HUES6 (cell line): ENCODE measurements around the gene OR52K1.

Source experiments
- H3K27ac ChIP-seq: 2 replicates; pipeline ENCODE4 v1.7.0; 2013; ENCODE audit warnings: low read depth, mild to moderate bottlenecking, low read length, inconsistent platforms
- H3K27me3 ChIP-seq: 2 replicates; pipeline ENCODE4 v1.6.1; 2013; ENCODE audit warnings: low read length; ENCODE audit not compliant: control insufficient read depth, insufficient read depth
- H3K36me3 ChIP-seq: 2 replicates; pipeline ENCODE4 v1.6.1; 2013; ENCODE audit warnings: low read length; ENCODE audit not compliant: control insufficient read depth, insufficient read depth
- H3K4me1 ChIP-seq: 2 replicates; pipeline ENCODE4 v1.6.1; 2013; ENCODE audit warnings: low read length; ENCODE audit not compliant: control insufficient read depth, insufficient read depth
- H3K4me3 ChIP-seq: 2 replicates; pipeline ENCODE4 v1.5.1; 2013; ENCODE audit warnings: low read depth, low read length
- H3K9ac ChIP-seq: one replicate; pipeline ENCODE4 v1.6.1; 2013; ENCODE audit warnings: mild to moderate bottlenecking, low read length
- H3K9me3 ChIP-seq: 2 replicates; pipeline ENCODE4 v1.6.1; 2013; ENCODE audit warnings: low read depth, low read length; ENCODE audit not compliant: control insufficient read depth, insufficient read depth

Gene OR52K1

GRCh38 chr11:4482445-4482844 is at the start of gene OR52K1:
TSS of gene OR52K1 (plus strand) at chr11:4482646. CDS start at chr11:4488901, 6,255 bp downstream.
- peaks cover 11% of the 10 kb centered on the region for H3K4me1 ChIP-seq
- H3K36me3 ChIP-seq, result no peaks in the 10 kb centered on the region
- H3K4me3 ChIP-seq, result no peak within 1 kb of the TSS
- H3K27me3 ChIP-seq, result 0 out of 2 replicates have a peak, but pooled peaks cover 3% of the 10 kb centered on the region
- no peak within 1 kb of the TSS for H3K27ac ChIP-seq
- H3K9ac ChIP-seq, result no peak within 1 kb of the TSS
- no peaks in the 10 kb centered on the region for H3K9me3 ChIP-seq

GRCh38 chr11:4433856-4434255 is 48.6 kb upstream of the OR52K1 start:
- no peaks in the 10 kb centered on the region for H3K27me3 ChIP-seq
- H3K4me3 ChIP-seq, result no peak overlapping the region
- H3K36me3 ChIP-seq, result no peaks in the 10 kb centered on the region
- H3K9ac ChIP-seq, result no peak overlapping the region
- H3K4me1 ChIP-seq, result no peaks in the 10 kb centered on the region
- no peaks in the 10 kb centered on the region for H3K9me3 ChIP-seq
- H3K27ac ChIP-seq, result no peak overlapping the region

DNA sequence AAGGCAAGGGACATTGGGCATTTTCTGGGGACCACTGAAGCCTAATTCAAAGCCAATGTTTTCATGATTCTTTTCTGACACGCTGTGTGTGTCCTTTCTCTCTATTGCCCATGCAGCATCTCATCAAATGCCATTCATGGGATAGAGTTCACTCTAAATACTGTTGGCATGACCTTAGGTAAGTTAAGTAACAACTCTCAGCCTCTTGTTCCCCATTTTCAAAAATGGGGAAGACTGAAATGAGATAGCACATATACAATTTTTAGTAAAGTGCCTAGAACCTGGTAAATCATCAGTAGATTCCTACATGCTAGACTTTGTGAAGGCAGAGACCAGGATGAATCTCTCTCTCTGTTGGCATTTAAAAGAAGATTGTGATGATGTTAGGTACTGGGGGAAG is 46.0 kb upstream of the OR52K1 start:
- Histone ChIP-seq H3K4me1 (no peaks in the 10 kb centered on the region), H3K27ac (no peak overlapping the region), H3K9ac (no peak overlapping the region), H3K27me3 (no peaks in the 10 kb centered on the region), H3K4me3 (no peak overlapping the region), H3K36me3 (no peaks in the 10 kb centered on the region), H3K9me3 (no peaks in the 10 kb centered on the region)

- no peaks in the 10 kb centered on the region for H3K9me3 ChIP-seq
- no peak overlapping the region for H3K4me3 ChIP-seq
- H3K27ac ChIP-seq, result no peak overlapping the region
- H3K36me3 ChIP-seq, result no peaks in the 10 kb centered on the region
- H3K9ac ChIP-seq, result no peak overlapping the region
- H3K4me1 ChIP-seq, result peaks cover 5% of the 10 kb centered on the region
- no peaks in the 10 kb centered on the region for H3K27me3 ChIP-seq
Measured at GRCh38 chr11:4441515-4441914, 40.9 kb upstream of the OR52K1 start.

DNA sequence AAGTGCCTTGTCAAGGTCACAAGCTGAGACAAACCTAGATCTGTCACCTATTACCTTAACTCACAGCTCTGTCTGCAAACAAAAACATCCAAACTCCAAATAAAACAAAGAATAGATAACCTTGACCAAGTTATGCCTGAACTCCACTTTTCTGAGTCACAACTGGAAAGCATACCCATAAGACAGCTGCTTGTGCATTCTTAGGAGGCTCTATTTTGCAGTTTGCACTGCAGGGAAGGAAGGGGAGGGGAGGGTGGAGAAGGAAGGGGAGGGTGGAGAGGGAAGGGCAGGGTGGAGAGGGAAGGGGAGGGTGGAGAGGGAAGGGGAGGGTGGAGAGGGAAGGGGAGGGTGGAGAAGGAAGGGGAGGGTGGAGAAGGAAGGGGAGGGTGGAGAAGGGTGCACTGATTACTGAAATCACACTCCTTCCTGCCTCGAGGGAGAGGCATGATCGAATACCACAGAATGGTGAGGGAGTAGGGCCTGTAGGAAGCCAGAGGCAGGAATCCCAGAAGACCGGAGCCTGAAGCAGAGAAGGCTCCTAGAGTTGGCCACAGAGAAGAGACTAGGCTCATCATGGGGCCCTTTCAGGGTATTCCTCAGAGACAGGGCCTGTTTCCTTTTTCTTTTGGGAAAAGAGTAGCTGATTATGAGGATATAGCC is 39.1 kb upstream of the OR52K1 start:
- Histone ChIP-seq H3K27ac (no peak overlapping the region), H3K27me3 (no peaks in the 10 kb centered on the region), H3K36me3 (no peaks in the 10 kb centered on the region), H3K4me1 (peaks cover 5% of the 10 kb centered on the region), H3K4me3 (no peak overlapping the region), H3K9ac (no peak overlapping the region), H3K9me3 (no peaks in the 10 kb centered on the region)

DNA sequence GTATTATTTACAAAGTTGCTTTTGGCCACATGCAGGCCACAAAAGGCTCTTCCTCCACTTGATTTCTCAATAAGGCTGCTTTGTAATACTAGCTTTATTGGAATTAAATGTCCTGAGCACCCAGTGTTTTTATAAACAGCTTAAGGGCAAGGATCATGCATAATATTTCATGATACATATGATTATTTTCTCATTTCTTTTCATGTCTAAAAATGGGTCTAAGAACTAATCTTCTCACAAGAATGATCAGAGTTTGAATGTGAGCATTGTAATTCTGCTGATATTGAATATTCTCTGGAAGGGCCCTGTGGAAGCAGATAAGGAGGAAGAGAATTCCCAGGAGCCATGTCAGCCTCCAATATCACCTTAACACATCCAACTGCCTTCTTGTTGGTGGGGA is 33.5 kb upstream of the OR52K1 start, which contains the start of gene OR52K2:
Gene OR52K2 (plus strand): TSS at position 301 of the 400 bp plus-strand sequence. CDS start 45 bp downstream, at position 346.
- H3K4me1 ChIP-seq, result no peaks in the 10 kb centered on the region
- H3K9ac ChIP-seq, result no peak within 1 kb of the TSS
- H3K27ac ChIP-seq, result no peak within 1 kb of the TSS
- H3K4me3 ChIP-seq, result no peak within 1 kb of the TSS
- H3K36me3 ChIP-seq, result no peaks in the 10 kb centered on the region
- H3K27me3 ChIP-seq, result no peaks in the 10 kb centered on the region
- peaks cover 11% of the 10 kb centered on the region for H3K9me3 ChIP-seq

- Histone ChIP-seq H3K27me3 (no peaks in the 10 kb centered on the region), H3K9me3 (peaks cover 22% of the 10 kb centered on the region), H3K4me3 (no peak overlapping the region), H3K9ac (no peak overlapping the region), H3K4me1 (no peaks in the 10 kb centered on the region), H3K27ac (no peak overlapping the region), H3K36me3 (no peaks in the 10 kb centered on the region)
Measured at GRCh38 chr11:4453118-4453517, 29.3 kb upstream of the OR52K1 start.

GRCh38 chr11:4454021-4454420 is 28.4 kb upstream of the OR52K1 start:
- no peak overlapping the region for H3K9ac ChIP-seq
- H3K4me3 ChIP-seq, result no peak overlapping the region
- peaks cover 22% of the 10 kb centered on the region for H3K9me3 ChIP-seq
- no peaks in the 10 kb centered on the region for H3K36me3 ChIP-seq
- no peaks in the 10 kb centered on the region for H3K4me1 ChIP-seq
- H3K27me3 ChIP-seq, result no peaks in the 10 kb centered on the region
- H3K27ac ChIP-seq, result no peak overlapping the region

DNA sequence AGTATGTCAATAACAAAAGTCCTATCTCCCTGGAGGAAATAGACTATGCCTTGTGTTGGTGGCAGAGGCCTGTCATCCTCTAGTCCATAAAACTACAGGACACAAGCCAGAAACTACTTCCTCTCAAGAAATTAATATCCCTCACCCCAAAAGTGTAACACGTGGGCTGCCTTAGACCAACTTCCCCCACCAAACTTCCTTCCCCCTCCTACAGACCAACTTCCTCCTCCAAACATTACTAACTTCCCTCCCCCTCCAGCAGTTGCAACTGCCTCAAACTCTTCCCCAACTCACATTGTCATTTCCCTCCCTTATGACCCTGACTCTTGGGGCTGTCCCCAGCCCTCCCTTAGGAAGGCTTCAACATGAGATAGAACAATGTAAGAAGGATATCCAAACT is 27.0 kb upstream of the OR52K1 start:
- Histone ChIP-seq H3K4me3 (no peak overlapping the region), H3K27ac (no peak overlapping the region), H3K9me3 (peaks cover 22% of the 10 kb centered on the region), H3K36me3 (no peaks in the 10 kb centered on the region), H3K9ac (no peak overlapping the region), H3K4me1 (no peaks in the 10 kb centered on the region), H3K27me3 (no peaks in the 10 kb centered on the region)

DNA sequence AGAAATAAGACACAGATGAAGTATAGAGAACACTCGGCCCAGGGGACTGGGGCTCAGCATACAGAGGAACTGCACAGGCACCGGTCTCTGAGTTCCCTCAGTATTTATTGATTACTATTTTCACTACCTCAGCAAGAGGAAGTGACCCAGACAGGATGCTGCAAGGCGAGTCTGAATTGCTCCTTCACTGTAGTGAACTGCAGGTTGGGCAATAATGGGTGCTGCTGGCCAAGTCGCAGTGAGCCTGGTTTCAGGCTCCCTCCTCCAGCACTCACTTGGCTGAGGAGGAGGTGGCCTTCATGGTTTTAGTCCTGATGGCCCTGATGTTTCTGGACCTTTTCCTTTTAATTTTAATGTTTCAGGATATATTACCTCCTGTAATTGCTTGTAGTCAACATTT is 22.9 kb upstream of the OR52K1 start:
- Histone ChIP-seq H3K36me3 (no peaks in the 10 kb centered on the region), H3K4me3 (no peak overlapping the region), H3K9ac (no peak overlapping the region), H3K9me3 (peaks cover 21% of the 10 kb centered on the region), H3K27ac (no peak overlapping the region), H3K4me1 (no peaks in the 10 kb centered on the region), H3K27me3 (no peaks in the 10 kb centered on the region)

DNA sequence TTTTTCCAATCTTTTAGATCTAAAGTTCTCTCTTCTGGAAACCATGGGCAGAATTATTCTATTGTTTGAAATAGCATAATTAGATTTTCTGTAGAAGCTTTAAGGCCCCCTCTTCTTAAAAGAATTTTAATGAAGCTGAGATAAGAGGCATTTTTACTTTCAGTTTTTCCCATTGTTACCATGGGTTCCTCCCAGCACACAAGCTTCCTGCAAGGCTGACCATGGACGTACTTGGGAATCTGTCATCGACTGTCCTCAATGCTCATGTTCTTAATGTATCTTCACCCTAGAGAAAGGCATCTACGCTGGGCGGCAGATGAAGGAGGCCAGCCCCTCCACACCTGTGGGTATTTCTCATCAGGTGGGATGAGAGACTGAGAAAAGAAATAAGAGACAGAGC is 22.3 kb upstream of the OR52K1 start:
- Histone ChIP-seq H3K9me3 (peaks cover 22% of the 10 kb centered on the region), H3K36me3 (no peaks in the 10 kb centered on the region)

More for the DNA sequence above, 22.3 kb upstream of the OR52K1 start:
- no peaks in the 10 kb centered on the region for H3K4me1 ChIP-seq
- H3K9ac ChIP-seq, result no peak overlapping the region
- no peak overlapping the region for H3K27ac ChIP-seq
- H3K27me3 ChIP-seq, result no peaks in the 10 kb centered on the region
- no peak overlapping the region for H3K4me3 ChIP-seq
